HepG2 (cell line): ENCODE data around the gene FXYD4. TPM values are rescaled to one million over a fixed set of nuclear protein-coding genes. Genes with fewer than 3 reads are reported as not detected.

Experiments used
- ATAC-seq: fragments of 200-7000 bp; cut with Tn5 transposase; 3 replicates; pipeline ENCODE4 v1.9.1; 2020; ENCODE audit warnings: mild to moderate bottlenecking, moderate library complexity
- BruUV-seq: library from RNA; stranded (reverse); fragments of 400-500 nt; replicated peaks from 2 replicates; lab custom pipeline; 2021; lab: Mats Ljungman, UMichigan
- CTCF ChIA-PET: fragments of 300-600 bp; formaldehyde crosslinking; extraction: SDS; loops from one replicate; lab custom pipeline; 2021; ENCODE audit warnings: low total read pairs, inconsistent platforms, low intra/inter-chr PET ratio; lab: Yijun Ruan, JAX
- POLR2A ChIA-PET: fragments of 350-600 bp; sonication (Branson Sonifier 250); formaldehyde crosslinking; loops from one replicate; lab custom pipeline; 2020; ENCODE audit warnings: antibody characterized with exemption, inconsistent platforms; lab: Yijun Ruan, JAX
- DNase-seq: peaks from one replicate; pipeline ENCODE4 v3.0.0-alpha.2; 2015; ENCODE audit warnings: low spot score
- FAIRE-seq: peaks from 3 replicates; lab custom pipeline; 2011; peaks lifted over from hg19 to GRCh38; lab: Jason Lieb, UNC
- H2AFZ ChIP-seq: one replicate; pipeline ENCODE4 v1.6.1; 2011; ENCODE audit warnings: low read length, inconsistent platforms
- H3K27ac ChIP-seq: fragments of 300-600 bp; 3 replicates; pipeline ENCODE4 v1.8.0; 2011; ENCODE audit warnings: mixed run types, mild to moderate bottlenecking, mixed read lengths, low read length, inconsistent platforms; ENCODE audit not compliant: insufficient read depth; ENCODE audit errors: extremely low read length
- H3K27me3 ChIP-seq, 2 experiments: fragments of 200-600 bp in 1 of 2; 2 replicates in 1 of 2; 3 replicates in 1 of 2; pipeline versions ENCODE4 v1.6.0 to v1.8.0; 2011; ENCODE audit warnings: low read length in 2 of 2, mild to moderate bottlenecking in 2 of 2, moderate library complexity in 2 of 2, inconsistent platforms in 1 of 2; ENCODE audit not compliant: insufficient read depth in 2 of 2, control insufficient read depth in 1 of 2
- H3K36me3 ChIP-seq, 2 experiments: fragments of 200-600 bp in 1 of 2; replicated peaks in 1 of 2; 2 replicates in 1 of 2; 3 replicates in 1 of 2; pipeline versions ENCODE4 v1.5.1 to v1.8.0; 2011; ENCODE audit warnings: low read length in 2 of 2, inconsistent platforms in 1 of 2; ENCODE audit not compliant: insufficient read depth in 2 of 2, control insufficient read depth in 1 of 2
- H3K4me1 ChIP-seq: 2 replicates; pipeline ENCODE4 v1.5.1; 2012; ENCODE audit warnings: low read length, inconsistent platforms; ENCODE audit not compliant: insufficient read depth
- H3K4me2 ChIP-seq: 2 replicates; pipeline ENCODE4 v1.6.0; 2011; ENCODE audit warnings: low read depth, low read length, inconsistent platforms
- H3K4me3 ChIP-seq, 3 experiments: fragments of 200-600 bp in 1 of 3; sonication (generic), shearing (Covaris generic) in 1 of 3; replicated peaks in 1 of 3; 2 replicates each; pipeline ENCODE4 v1.5.1; 2011 to 2016; ENCODE audit warnings: low read length in 3 of 3, inconsistent platforms in 2 of 3, low read depth in 2 of 3, mild to moderate bottlenecking in 2 of 3, control low read depth in 1 of 3, mixed read lengths in 1 of 3; ENCODE audit not compliant: insufficient read depth in 1 of 3
- H3K79me2 ChIP-seq: one replicate; pipeline ENCODE4 v1.6.1; 2011; ENCODE audit warnings: low read length, inconsistent platforms; ENCODE audit not compliant: insufficient read depth
- H3K9ac ChIP-seq: 2 replicates; pipeline ENCODE4 v1.6.0; 2011; ENCODE audit warnings: mild to moderate bottlenecking, low read depth, low read length, inconsistent platforms; ENCODE audit not compliant: insufficient read depth
- H3K9me3 ChIP-seq: 2 replicates; pipeline ENCODE4 v1.5.1; 2012; ENCODE audit warnings: mild to moderate bottlenecking, low read length
- H4K20me1 ChIP-seq: 2 replicates; pipeline ENCODE4 v1.6.0; 2011; ENCODE audit warnings: inconsistent platforms, mild to moderate bottlenecking, low read length, moderate library complexity; ENCODE audit not compliant: insufficient read depth
- ATM ChIP-seq: fragments of 450-650 bp; IDR thresholded peaks from 2 replicates; pipeline ENCODE4 v1.7.1; 2017; ENCODE audit warnings: mild to moderate bottlenecking, borderline replicate concordance
- HES4 ChIP-seq: sonication (generic); formaldehyde crosslinking; IDR thresholded peaks from 2 replicates; pipeline ENCODE4 v1.9.0; 2021; ENCODE audit warnings: mild to moderate bottlenecking, missing genetic modification reagents, borderline replicate concordance
- REXO4 ChIP-seq: sonication (generic); formaldehyde crosslinking; IDR thresholded peaks from 2 replicates; pipeline ENCODE4 v1.8.0; 2022; ENCODE audit warnings: missing genetic modification reagents, mild to moderate bottlenecking, borderline replicate concordance
- TCF7L2 ChIP-seq: IDR thresholded peaks from 2 replicates; pipeline ENCODE4 v1.6.1; 2011; ENCODE audit warnings: mild to moderate bottlenecking, low read depth, low read length, moderate library complexity
- ZNF703 ChIP-seq: sonication (generic); formaldehyde crosslinking; IDR thresholded peaks from 2 replicates; pipeline ENCODE4 v1.5.1; 2020; ENCODE audit warnings: missing genetic modification reagents, mild to moderate bottlenecking, moderate library complexity, borderline replicate concordance
- WGBS: methylation state at CpG from one replicate; pipeline ENCODE4 v1.1.6; 2017; ENCODE audit warnings: low lambda C conversion rate; 5-methylcytosine and 5-hydroxymethylcytosine counted together
- in situ Hi-C: cut with HindIII; loops from 2 replicates; pipeline ENCODE4 v1.10.0; 2017; ENCODE audit warnings: low pct_unique_long_range_greater_than_20kb; ENCODE audit not compliant: extremely low pct_ligation_motif_present
- intact Hi-C: fragments of 100-400 bp; cut with micrococcal nuclease; formaldehyde crosslinking; loops from one replicate; pipeline ENCODE4 v1.10.0; 2022; ENCODE audit not compliant: unreplicated experiment
- polyA plus RNA-seq, 8 experiments: library from polyadenylated mRNA; depleted of rRNA in 3 of 8; stranded (reverse) in 7 of 8; unstranded in 1 of 8; fragments of >200 nt; fragmentation: Illumina TruSeq in 4 of 8; extraction: Trizol in 4 of 8; gene quantifications; 2 replicates each; pipeline versions ENCODE4 v1.2.1 to v1.2.3, GENCODE V29; 2011 to 2016; ENCODE audit warnings: low read depth in 4 of 8, missing spikeins in 1 of 8, mixed read lengths in 1 of 8; ENCODE audit not compliant: insufficient read depth in 1 of 8
- total RNA-seq, 5 experiments: library from RNA; depleted of rRNA; stranded (reverse); fragments of >200 nt; fragmentation: Illumina TruSeq; extraction: Trizol; gene quantifications; 2 replicates each; pipeline ENCODE4 v1.2.3, GENCODE V29; 2016; ENCODE audit warnings: low read depth in 1 of 5
- TF ChIP-seq, protein P1 (sequence below): sonication (generic); formaldehyde crosslinking; IDR thresholded peaks from 2 replicates; pipeline ENCODE4 v1.4.0; 2020; ENCODE audit warnings: missing genetic modification reagents
- TF ChIP-seq, protein P2 (sequence below): IDR thresholded peaks from 2 replicates; pipeline ENCODE4 v1.6.1; 2016; ENCODE audit warnings: control low read depth
- TF ChIP-seq, protein P3 (sequence below): IDR thresholded peaks from 2 replicates; pipeline ENCODE4 v1.4.0; 2020; ENCODE audit warnings: mild to moderate bottlenecking, missing genetic modification reagents

FXYD4 gene
- total and polyA plus RNA-seq, 2 of the 13 experiments (the other 11 are each of a cell fraction or from before 2014, with no cell fraction given), result not detected

DNA sequence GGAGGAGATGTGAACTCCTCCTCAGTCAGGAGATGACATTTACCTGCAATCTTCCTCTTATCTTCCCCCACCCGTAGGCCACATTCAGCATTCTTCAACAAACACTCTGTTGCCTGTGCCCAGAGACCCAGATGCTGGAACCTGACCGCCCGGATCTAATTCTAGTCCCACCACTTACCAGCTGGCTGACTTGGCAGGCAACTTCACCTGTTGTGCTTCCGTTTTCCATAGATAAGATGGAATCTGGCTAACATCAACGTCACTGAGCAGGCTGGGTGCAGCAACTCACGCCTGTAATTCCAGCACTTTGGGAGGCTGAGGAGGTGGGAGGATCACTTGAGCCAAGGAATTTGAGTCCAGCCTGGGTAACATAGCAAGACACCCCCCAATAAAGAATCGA, 21.3 kb upstream of the FXYD4 start:
- H2AFZ ChIP-seq, result no peak overlapping the region
- H3K27me3 ChIP-seq, result peaks cover 3 to 13% of the 10 kb centered on the region in 2 experiments
- FAIRE-seq, result no peak
- no peaks in the 10 kb centered on the region for H3K36me3 ChIP-seq
- H3K4me1 ChIP-seq, result no peaks in the 10 kb centered on the region
- in situ Hi-C loops (loop anchor here (5.0 kb wide), 1 partner anchor 58 kb away; no protein-coding TSS in a partner anchor), intact Hi-C loops (no loop called here)
- no peak for DNase-seq
- H4K20me1 ChIP-seq, result no peaks in the 10 kb centered on the region
- H3K27ac ChIP-seq, result no peak overlapping the region
- ATAC-seq, result no peak
- 36% methylated on average over 7 of the region's 7 CpGs for WGBS
- H3K4me3 ChIP-seq, result no peak overlapping the region
- no TSS peak for BruUV-seq
- CTCF ChIA-PET, result no interaction called here
- H3K79me2 ChIP-seq, result no peaks in the 10 kb centered on the region
- no peak overlapping the region for H3K9ac ChIP-seq
- POLR2A ChIA-PET, result no interaction called here
- TF ChIP-seq ZNF703 (CRISPR knock-in tag), result no peak
- TF ChIP-seq, protein P1, sequence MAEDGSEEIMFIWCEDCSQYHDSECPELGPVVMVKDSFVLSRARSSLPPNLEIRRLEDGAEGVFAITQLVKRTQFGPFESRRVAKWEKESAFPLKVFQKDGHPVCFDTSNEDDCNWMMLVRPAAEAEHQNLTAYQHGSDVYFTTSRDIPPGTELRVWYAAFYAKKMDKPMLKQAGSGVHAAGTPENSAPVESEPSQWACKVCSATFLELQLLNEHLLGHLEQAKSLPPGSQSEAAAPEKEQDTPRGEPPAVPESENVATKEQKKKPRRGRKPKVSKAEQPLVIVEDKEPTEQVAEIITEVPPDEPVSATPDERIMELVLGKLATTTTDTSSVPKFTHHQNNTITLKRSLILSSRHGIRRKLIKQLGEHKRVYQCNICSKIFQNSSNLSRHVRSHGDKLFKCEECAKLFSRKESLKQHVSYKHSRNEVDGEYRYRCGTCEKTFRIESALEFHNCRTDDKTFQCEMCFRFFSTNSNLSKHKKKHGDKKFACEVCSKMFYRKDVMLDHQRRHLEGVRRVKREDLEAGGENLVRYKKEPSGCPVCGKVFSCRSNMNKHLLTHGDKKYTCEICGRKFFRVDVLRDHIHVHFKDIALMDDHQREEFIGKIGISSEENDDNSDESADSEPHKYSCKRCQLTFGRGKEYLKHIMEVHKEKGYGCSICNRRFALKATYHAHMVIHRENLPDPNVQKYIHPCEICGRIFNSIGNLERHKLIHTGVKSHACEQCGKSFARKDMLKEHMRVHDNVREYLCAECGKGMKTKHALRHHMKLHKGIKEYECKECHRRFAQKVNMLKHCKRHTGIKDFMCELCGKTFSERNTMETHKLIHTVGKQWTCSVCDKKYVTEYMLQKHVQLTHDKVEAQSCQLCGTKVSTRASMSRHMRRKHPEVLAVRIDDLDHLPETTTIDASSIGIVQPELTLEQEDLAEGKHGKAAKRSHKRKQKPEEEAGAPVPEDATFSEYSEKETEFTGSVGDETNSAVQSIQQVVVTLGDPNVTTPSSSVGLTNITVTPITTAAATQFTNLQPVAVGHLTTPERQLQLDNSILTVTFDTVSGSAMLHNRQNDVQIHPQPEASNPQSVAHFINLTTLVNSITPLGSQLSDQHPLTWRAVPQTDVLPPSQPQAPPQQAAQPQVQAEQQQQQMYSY (CRISPR knock-in tag), result no peak
- H3K4me2 ChIP-seq, result no peak overlapping the region
- H3K9me3 ChIP-seq, result no peaks in the 10 kb centered on the region

DNA sequence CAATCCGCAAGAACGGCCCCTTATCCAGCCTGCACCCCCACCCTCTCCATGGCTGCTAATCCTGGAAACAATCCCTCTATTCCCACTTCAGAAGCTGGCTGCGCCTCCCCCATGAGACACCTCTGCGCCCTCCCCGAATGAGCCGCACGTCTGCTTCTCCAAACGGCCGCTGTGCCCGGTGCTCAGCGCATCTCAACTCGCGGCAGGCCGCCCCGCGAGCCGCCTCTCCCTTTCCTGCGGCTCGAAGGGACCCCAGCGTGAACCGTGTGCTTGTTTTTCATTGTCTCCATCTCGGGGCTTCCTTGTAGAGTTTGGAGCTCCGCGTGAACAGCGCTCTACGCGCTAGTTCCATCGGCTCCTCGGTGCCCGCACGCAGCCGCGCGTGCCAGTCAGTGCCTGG, 20.8 kb upstream of the FXYD4 start:
- no peak overlapping the region for H2AFZ ChIP-seq
- POLR2A ChIA-PET, result no interaction called here
- no peaks in the 10 kb centered on the region for H3K9me3 ChIP-seq
- intact Hi-C loops, result no loop called here
- no peak for DNase-seq
- H3K27ac ChIP-seq, result no peak overlapping the region
- no peak for ATAC-seq
- FAIRE-seq, result no peak
- CTCF ChIA-PET, result no interaction called here
- 53% methylated on average over 34 of the region's 34 CpGs for WGBS
- H4K20me1 ChIP-seq, result no peaks in the 10 kb centered on the region
- H3K79me2 ChIP-seq, result no peaks in the 10 kb centered on the region
- H3K4me2 ChIP-seq, result no peak overlapping the region
- no peaks in the 10 kb centered on the region for H3K36me3 ChIP-seq
- H3K9ac ChIP-seq, result no peak overlapping the region
- H3K27me3 ChIP-seq, result peaks cover 3 to 13% of the 10 kb centered on the region in 2 experiments
- BruUV-seq, result no TSS peak
- peaks cover 2% of the 10 kb centered on the region; the same call in 1 of the 2 replicates for H3K4me1 ChIP-seq
- H3K4me3 ChIP-seq, result no peak overlapping the region
- in situ Hi-C loops, result loop anchor here (5.0 kb wide), 1 partner anchor 58 kb away; no protein-coding TSS in a partner anchor
- TF ChIP-seq TCF7L2 (no peak), HES4 (CRISPR knock-in tag) (no peak), REXO4 (CRISPR knock-in tag) (no peak), ATM (no peak)
- TF ChIP-seq, protein P2, sequence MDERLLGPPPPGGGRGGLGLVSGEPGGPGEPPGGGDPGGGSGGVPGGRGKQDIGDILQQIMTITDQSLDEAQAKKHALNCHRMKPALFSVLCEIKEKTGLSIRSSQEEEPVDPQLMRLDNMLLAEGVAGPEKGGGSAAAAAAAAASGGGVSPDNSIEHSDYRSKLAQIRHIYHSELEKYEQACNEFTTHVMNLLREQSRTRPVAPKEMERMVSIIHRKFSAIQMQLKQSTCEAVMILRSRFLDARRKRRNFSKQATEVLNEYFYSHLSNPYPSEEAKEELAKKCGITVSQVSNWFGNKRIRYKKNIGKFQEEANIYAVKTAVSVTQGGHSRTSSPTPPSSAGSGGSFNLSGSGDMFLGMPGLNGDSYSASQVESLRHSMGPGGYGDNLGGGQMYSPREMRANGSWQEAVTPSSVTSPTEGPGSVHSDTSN, result no peak
- TF ChIP-seq, protein P3, sequence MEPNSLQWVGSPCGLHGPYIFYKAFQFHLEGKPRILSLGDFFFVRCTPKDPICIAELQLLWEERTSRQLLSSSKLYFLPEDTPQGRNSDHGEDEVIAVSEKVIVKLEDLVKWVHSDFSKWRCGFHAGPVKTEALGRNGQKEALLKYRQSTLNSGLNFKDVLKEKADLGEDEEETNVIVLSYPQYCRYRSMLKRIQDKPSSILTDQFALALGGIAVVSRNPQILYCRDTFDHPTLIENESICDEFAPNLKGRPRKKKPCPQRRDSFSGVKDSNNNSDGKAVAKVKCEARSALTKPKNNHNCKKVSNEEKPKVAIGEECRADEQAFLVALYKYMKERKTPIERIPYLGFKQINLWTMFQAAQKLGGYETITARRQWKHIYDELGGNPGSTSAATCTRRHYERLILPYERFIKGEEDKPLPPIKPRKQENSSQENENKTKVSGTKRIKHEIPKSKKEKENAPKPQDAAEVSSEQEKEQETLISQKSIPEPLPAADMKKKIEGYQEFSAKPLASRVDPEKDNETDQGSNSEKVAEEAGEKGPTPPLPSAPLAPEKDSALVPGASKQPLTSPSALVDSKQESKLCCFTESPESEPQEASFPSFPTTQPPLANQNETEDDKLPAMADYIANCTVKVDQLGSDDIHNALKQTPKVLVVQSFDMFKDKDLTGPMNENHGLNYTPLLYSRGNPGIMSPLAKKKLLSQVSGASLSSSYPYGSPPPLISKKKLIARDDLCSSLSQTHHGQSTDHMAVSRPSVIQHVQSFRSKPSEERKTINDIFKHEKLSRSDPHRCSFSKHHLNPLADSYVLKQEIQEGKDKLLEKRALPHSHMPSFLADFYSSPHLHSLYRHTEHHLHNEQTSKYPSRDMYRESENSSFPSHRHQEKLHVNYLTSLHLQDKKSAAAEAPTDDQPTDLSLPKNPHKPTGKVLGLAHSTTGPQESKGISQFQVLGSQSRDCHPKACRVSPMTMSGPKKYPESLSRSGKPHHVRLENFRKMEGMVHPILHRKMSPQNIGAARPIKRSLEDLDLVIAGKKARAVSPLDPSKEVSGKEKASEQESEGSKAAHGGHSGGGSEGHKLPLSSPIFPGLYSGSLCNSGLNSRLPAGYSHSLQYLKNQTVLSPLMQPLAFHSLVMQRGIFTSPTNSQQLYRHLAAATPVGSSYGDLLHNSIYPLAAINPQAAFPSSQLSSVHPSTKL, result no peak
